SK-N-SH (cell line): ENCODE data around the gene COL5A1. TPM values are rescaled to one million over a fixed set of nuclear protein-coding genes. Genes with fewer than 3 reads are reported as not detected.

ENCODE experiments used
- CTCF ChIA-PET: fragments of 300-600, 350-600 bp; formaldehyde crosslinking; extraction: SDS; loops from one replicate; lab custom pipeline; 2021; lab: Yijun Ruan, JAX
- POLR2A ChIA-PET: fragments of 350-600 bp; sonication (Branson Sonifier 250); formaldehyde crosslinking; extraction: SDS; loops from one replicate; lab custom pipeline; 2020; ENCODE audit warnings: antibody characterized with exemption, inconsistent platforms; lab: Yijun Ruan, JAX
- DNase-seq: peaks from one replicate; pipeline ENCODE4 v3.0.0; 2012
- H2AFZ ChIP-seq: fragments of 200-600 bp; sonication (generic); 2 replicates; pipeline ENCODE4 v1.8.1; 2016; ENCODE audit warnings: antibody characterized with exemption, mild to moderate bottlenecking, low read depth
- H3F3A ChIP-seq: fragments of 200-600 bp; sonication (generic); replicated peaks from 2 replicates; pipeline ENCODE3; 2016; ENCODE audit warnings: antibody characterized with exemption, mild to moderate bottlenecking; ENCODE audit not compliant: insufficient read depth
- H3K27ac ChIP-seq, 2 experiments: fragments of 200-500 bp in 1 of 2; fragments of 200-600 bp in 1 of 2; sonication (Bioruptor generic) in 1 of 2; sonication (generic), shearing (Covaris generic) in 1 of 2; 2 replicates each; pipeline versions ENCODE4 v1.5.1 to v1.6.1; 2014 to 2016; ENCODE audit warnings: low read depth in 2 of 2, inconsistent platforms in 1 of 2, low read length in 1 of 2, mild to moderate bottlenecking in 1 of 2, mixed read lengths in 1 of 2
- H3K27me3 ChIP-seq: fragments of 200-600 bp; sonication (generic), shearing (Covaris generic); 2 replicates; pipeline ENCODE4 v1.6.1; 2016; ENCODE audit warnings: mixed run types; ENCODE audit not compliant: insufficient read depth
- H3K36me3 ChIP-seq, 2 experiments: fragments of 200-500 bp in 1 of 2; fragments of 200-600 bp in 1 of 2; sonication (Bioruptor generic) in 1 of 2; sonication (generic) in 1 of 2; replicated peaks in 1 of 2; 2 replicates each; pipeline versions ENCODE3 to v1.5.1; 2014 to 2016; ENCODE audit warnings: low read length in 1 of 2, mild to moderate bottlenecking in 1 of 2; ENCODE audit not compliant: insufficient read depth in 2 of 2, control insufficient read depth in 1 of 2
- H3K4me1 ChIP-seq, 2 experiments: fragments of 200-500 bp in 1 of 2; fragments of 200-600 bp in 1 of 2; sonication (Bioruptor generic) in 1 of 2; sonication (generic), shearing (Covaris generic) in 1 of 2; 2 replicates each; pipeline versions ENCODE4 v1.5.1 to v1.6.1; 2014 to 2016; ENCODE audit warnings: low read depth in 1 of 2, low read length in 1 of 2, mixed run types in 1 of 2; ENCODE audit not compliant: insufficient read depth in 2 of 2, control insufficient read depth in 1 of 2
- H3K4me2 ChIP-seq: fragments of 200-600 bp; sonication (generic), shearing (Covaris generic); 2 replicates; pipeline ENCODE4 v1.6.1; 2017; ENCODE audit warnings: mixed run types
- H3K4me3 ChIP-seq, 2 experiments: fragments of 200-500 bp in 1 of 2; fragments of 200-600 bp in 1 of 2; sonication (Bioruptor generic) in 1 of 2; sonication (generic), shearing (Covaris generic) in 1 of 2; 2 replicates each; pipeline versions ENCODE4 v1.5.1 to v1.8.1; 2014 to 2016; ENCODE audit warnings: low read depth in 2 of 2, inconsistent platforms in 1 of 2, low read length in 1 of 2, mild to moderate bottlenecking in 1 of 2, mixed read lengths in 1 of 2, moderate library complexity in 1 of 2
- H3K79me2 ChIP-seq: fragments of 200-600 bp; sonication (generic); 2 replicates; pipeline ENCODE4 v1.8.1; 2017; ENCODE audit warnings: mild to moderate bottlenecking; ENCODE audit not compliant: insufficient read depth
- H3K9ac ChIP-seq: fragments of 200-600 bp; sonication (generic); 2 replicates; pipeline ENCODE4 v1.6.1; 2017; ENCODE audit warnings: mixed run types
- H3K9me2 ChIP-seq: fragments of 200-600 bp; sonication (generic); 2 replicates; pipeline ENCODE4 v1.6.1; 2017; ENCODE audit warnings: mixed run types
- H3K9me3 ChIP-seq: fragments of 200-600 bp; sonication (generic); 2 replicates; pipeline ENCODE4 v1.6.1; 2017; ENCODE audit warnings: mixed run types, mild to moderate bottlenecking, moderate library complexity
- H4K20me1 ChIP-seq: fragments of 200-600 bp; sonication (generic); 2 replicates; pipeline ENCODE4 v1.6.1; 2017; ENCODE audit warnings: mild to moderate bottlenecking, mixed run types; ENCODE audit not compliant: insufficient read depth
- FOSL2 ChIP-seq: IDR thresholded peaks from 2 replicates; pipeline ENCODE4 v1.4.0; 2012; ENCODE audit warnings: low read depth, mild to moderate bottlenecking, moderate library complexity, borderline replicate concordance
- RAD21 ChIP-seq: IDR thresholded peaks from 2 replicates; pipeline ENCODE4 v1.6.1; 2012; ENCODE audit warnings: mild to moderate bottlenecking, low read length
- RCOR1 ChIP-seq: fragments of 150-350 bp; IDR thresholded peaks from 2 replicates; pipeline ENCODE4 v1.6.1; 2017; ENCODE audit warnings: antibody characterized with exemption, low read length
- REST ChIP-seq: IDR thresholded peaks from 2 replicates; pipeline ENCODE4 v1.6.1; 2012; ENCODE audit warnings: mild to moderate bottlenecking, low read depth, low read length, moderate library complexity
- RFX5 ChIP-seq: IDR thresholded peaks from 2 replicates; pipeline ENCODE4 v1.6.1; 2012; ENCODE audit warnings: mild to moderate bottlenecking, improper control_type of control experiment, low read length
- SIN3A ChIP-seq: IDR thresholded peaks from 2 replicates; pipeline ENCODE4 v1.6.1; 2012; ENCODE audit warnings: low read depth, mild to moderate bottlenecking, low read length, moderate library complexity, borderline replicate concordance
- USF1 ChIP-seq: IDR thresholded peaks from 2 replicates; pipeline ENCODE4 v1.4.0; 2012; ENCODE audit warnings: low read depth, borderline replicate concordance
- ZBTB33 ChIP-seq: IDR thresholded peaks from 2 replicates; pipeline ENCODE4 v1.4.0; 2012; ENCODE audit warnings: low read depth, borderline replicate concordance
- WGBS: methylation state at CpG from one replicate; pipeline ENCODE4 v1.1.6; 2017; ENCODE audit warnings: low lambda C conversion rate; 5-methylcytosine and 5-hydroxymethylcytosine counted together
- polyA plus RNA-seq, 3 experiments: library from polyadenylated mRNA; depleted of rRNA; stranded (reverse); fragments of >200 nt; gene quantifications; 2 replicates each; pipeline ENCODE4 v1.2.3, GENCODE V29; 2012

COL5A1 gene
- polyA plus RNA-seq, 1 of the 3 experiments (the other 2 are of a cell fraction), result 73.8 TPM

- no peaks in the 10 kb centered on the region for H3K36me3 ChIP-seq
- no peaks in the 10 kb centered on the region for H3K27me3 ChIP-seq
- H3K9ac ChIP-seq, result no peak overlapping the region
- no peak for TF ChIP-seq ZBTB33
- no peak for TF ChIP-seq REST
- TF ChIP-seq SIN3A, result no peak
- TF ChIP-seq RCOR1, result no peak
- TF ChIP-seq RAD21, result no peak
- DNase-seq, result no peak
- CTCF ChIA-PET, result interaction anchor here (1.1 kb wide), 1 partner anchor 52 kb away, joined by 3 read pairs; no protein-coding TSS in a partner anchor
- H4K20me1 ChIP-seq, result no peaks in the 10 kb centered on the region
- H3F3A ChIP-seq, result no peaks in the 10 kb centered on the region
- POLR2A ChIA-PET, result no interaction called here
- WGBS, result 59% methylated on average over 6 of the region's 12 CpGs
- no peak overlapping the region for H3K4me3 ChIP-seq
- no peaks in the 10 kb centered on the region for H3K9me3 ChIP-seq
- no peak overlapping the region for H2AFZ ChIP-seq
- H3K4me1 ChIP-seq, result peaks cover 0 to 5% of the 10 kb centered on the region in 2 experiments; a peak in 3 of 4 replicates
- no peak overlapping the region for H3K4me2 ChIP-seq
- H3K79me2 ChIP-seq, result peaks cover 7% of the 10 kb centered on the region
- H3K9me2 ChIP-seq, result no peaks in the 10 kb centered on the region
- H3K27ac ChIP-seq, result no peak overlapping the region
These were observed 4.4 kb upstream of the COL5A1 start for GRCh38 chr9:134637241-134637640.

GRCh38 chr9:134637696-134638501, 3.7 kb upstream of the COL5A1 start:
- Histone ChIP-seq H3K9me2 (no peaks in the 10 kb centered on the region), H4K20me1 (peaks cover 5% of the 10 kb centered on the region), H3K79me2 (peaks cover 14% of the 10 kb centered on the region), H3K36me3 (no peaks in the 10 kb centered on the region), H3K27ac (no peak overlapping the region), H3K27me3 (no peaks in the 10 kb centered on the region), H3K9me3 (no peaks in the 10 kb centered on the region), H3K4me2 (no peak overlapping the region), H3K9ac (no peak overlapping the region), H3K4me3 (no peak overlapping the region), H3K4me1 (peaks cover 2 to 5% of the 10 kb centered on the region in 2 experiments; a peak in 3 of 4 replicates), H3F3A (peaks cover 4% of the 10 kb centered on the region), H2AFZ (no peak overlapping the region)
- TF ChIP-seq FOSL2, result no peak
- TF ChIP-seq USF1, result no peak
- no peak for TF ChIP-seq RFX5
- POLR2A ChIA-PET, result no interaction called here
- no peak for DNase-seq
- CTCF ChIA-PET, result interaction anchor here (0.9 to 1.2 kb wide), 3 partner anchors 8 to 113 kb away, joined by 3 to 4 read pairs (median 3); no protein-coding TSS in a partner anchor
- WGBS, result 90% methylated on average over 9 of the region's 23 CpGs
